CD14-positive monocyte (primary cell): ENCODE results near the gene SH3RF3. TPM values are rescaled to one million over a fixed set of nuclear protein-coding genes. Genes with fewer than 3 reads are reported as not detected.

Source experiments
- DNase-seq, 3 donors: peaks; one replicate each; pipeline ENCODE4 v3.0.0-alpha.2; 2011 to 2022
- H2AFZ ChIP-seq: 2 replicates; pipeline ENCODE4 v1.6.0; 2012; ENCODE audit warnings: mild to moderate bottlenecking, low read depth, low read length, inconsistent platforms; ENCODE audit not compliant: insufficient read depth, poor library complexity, severe bottlenecking
- H3K27ac ChIP-seq, 2 donors: 1 replicate in 1 of 2; 2 replicates in 1 of 2; pipeline ENCODE4 v1.5.1; 2012 to 2013; ENCODE audit warnings: low read length in 2 of 2, control low read depth in 1 of 2, inconsistent platforms in 1 of 2, low read depth in 1 of 2, mild to moderate bottlenecking in 1 of 2
- H3K27me3 ChIP-seq, 2 donors: one replicate each; pipeline versions ENCODE4 v1.6.0 to v1.6.1; 2011 to 2013; ENCODE audit warnings: low read length in 2 of 2; ENCODE audit not compliant: control insufficient read depth in 2 of 2, insufficient read depth in 2 of 2
- H3K36me3 ChIP-seq, 2 donors: replicated peaks in 1 of 2; 1 replicate in 1 of 2; 2 replicates in 1 of 2; pipeline versions ENCODE4 v1.5.1 to v1.6.1; 2012 to 2013; ENCODE audit warnings: low read length in 2 of 2, control low read depth in 1 of 2, inconsistent platforms in 1 of 2, mild to moderate bottlenecking in 1 of 2; ENCODE audit not compliant: insufficient read depth in 2 of 2, control insufficient read depth in 1 of 2
- H3K4me1 ChIP-seq, 2 donors: 1 replicate in 1 of 2; 2 replicates in 1 of 2; pipeline versions ENCODE4 v1.5.1 to v1.6.1; 2012 to 2013; ENCODE audit warnings: low read length in 2 of 2, control low read depth in 1 of 2, inconsistent platforms in 1 of 2, mild to moderate bottlenecking in 1 of 2, moderate library complexity in 1 of 2; ENCODE audit not compliant: insufficient read depth in 2 of 2, control insufficient read depth in 1 of 2
- H3K4me2 ChIP-seq: replicated peaks from 2 replicates; pipeline ENCODE3; 2012; ENCODE audit warnings: low read length, moderate library complexity, mild to moderate bottlenecking; ENCODE audit not compliant: poor library complexity, severe bottlenecking; ENCODE audit errors: extremely low read depth
- H3K4me3 ChIP-seq, 3 experiments: fragments of 200-600 bp in 1 of 3; sonication (generic) in 1 of 3; replicated peaks in 1 of 3; 1 replicate in 2 of 3; 2 replicates in 1 of 3; pipeline ENCODE4 v1.5.1; 2011 to 2013; ENCODE audit warnings: low read length in 3 of 3, mild to moderate bottlenecking in 3 of 3, control low read depth in 2 of 3, low read depth in 2 of 3, inconsistent platforms in 1 of 3, moderate library complexity in 1 of 3
- H3K79me2 ChIP-seq: 2 replicates; pipeline ENCODE4 v1.6.0; 2012; ENCODE audit warnings: mild to moderate bottlenecking, control low read depth, inconsistent platforms, low read length, moderate library complexity; ENCODE audit not compliant: insufficient read depth
- H3K9ac ChIP-seq: 2 replicates; pipeline ENCODE4 v1.6.0; 2017; ENCODE audit warnings: low read length, mild to moderate bottlenecking; ENCODE audit not compliant: insufficient read depth, poor library complexity, severe bottlenecking
- H3K9me3 ChIP-seq, 2 donors: replicated peaks in 1 of 2; 1 replicate in 1 of 2; 2 replicates in 1 of 2; pipeline versions ENCODE4 v1.5.1 to v1.6.1; 2012 to 2013; ENCODE audit warnings: low read length in 2 of 2, control low read depth in 1 of 2; ENCODE audit not compliant: control insufficient read depth in 1 of 2, insufficient read depth in 1 of 2
- H4K20me1 ChIP-seq: 2 replicates; pipeline ENCODE4 v1.6.0; 2012; ENCODE audit warnings: mild to moderate bottlenecking, low read length, control low read depth, moderate library complexity; ENCODE audit not compliant: insufficient read depth
- H3K27ac Mint-ChIP-seq, 7 donors: one replicate each; pipeline ENCODE4 v1.8.0; 2020; ENCODE audit warnings: mild to moderate bottlenecking in 7 of 7, mixed read lengths in 7 of 7, moderate library complexity in 6 of 7, inconsistent platforms in 2 of 7
- H3K27me3 Mint-ChIP-seq, 3 donors: one replicate each; pipeline ENCODE4 v1.8.0; 2021 to 2022; ENCODE audit warnings: low read depth in 3 of 3, mild to moderate bottlenecking in 3 of 3, mixed read lengths in 3 of 3, moderate library complexity in 3 of 3, inconsistent platforms in 1 of 3
- H3K36me3 Mint-ChIP-seq, 2 donors: one replicate each; pipeline ENCODE4 v1.8.0; 2020; ENCODE audit warnings: mixed read lengths in 2 of 2, inconsistent platforms in 1 of 2, mild to moderate bottlenecking in 1 of 2
- H3K4me1 Mint-ChIP-seq: one replicate; pipeline ENCODE4 v1.8.0; 2020; ENCODE audit warnings: mild to moderate bottlenecking, mixed read lengths
- H3K4me3 Mint-ChIP-seq, 2 donors: one replicate each; pipeline ENCODE4 v1.8.0; 2020; ENCODE audit warnings: mild to moderate bottlenecking in 2 of 2, mixed read lengths in 2 of 2, moderate library complexity in 1 of 2
- H3K9me3 Mint-ChIP-seq, 7 donors: one replicate each; pipeline ENCODE4 v1.8.0; 2020 to 2022; ENCODE audit warnings: mixed read lengths in 7 of 7, mild to moderate bottlenecking in 6 of 7, moderate library complexity in 6 of 7, inconsistent platforms in 2 of 7
- WGBS: methylation state at CpG from one replicate; pipeline ENCODE4 v1.1.5; 2013; ENCODE audit warnings: missing lambda C conversion rate; ENCODE audit not compliant: insufficient coverage; 5-methylcytosine and 5-hydroxymethylcytosine counted together
- intact Hi-C, 2 donors: fragments of 100-400 bp; cut with micrococcal nuclease; formaldehyde crosslinking; loops; one replicate each; pipeline versions ENCODE4 v1.15.0 to v1.15.1; 2023
- polyA plus RNA-seq, 3 donors: library from polyadenylated mRNA; depleted of rRNA in 1 of 3; unstranded in 2 of 3; stranded (reverse) in 1 of 3; fragments of 300-500 nt in 2 of 3; fragments of >200 nt in 1 of 3; fragmentation: Illumina TruSeq in 2 of 3; gene quantifications; 1 replicate in 2 of 3; 2 replicates in 1 of 3; pipeline ENCODE4 v1.2.3, GENCODE V29; 2012 to 2021
- TF ChIP-seq, protein P1 (sequence below): fragments of 200-600 bp; IDR thresholded peaks from one replicate; pipeline ENCODE4 v1.8.0; 2022; ENCODE audit warnings: antibody characterized with exemption, mild to moderate bottlenecking

Gene SH3RF3
- polyA plus RNA-seq, 3 donors, result 0.25 to 0.75 (median 0.34) TPM

DNA sequence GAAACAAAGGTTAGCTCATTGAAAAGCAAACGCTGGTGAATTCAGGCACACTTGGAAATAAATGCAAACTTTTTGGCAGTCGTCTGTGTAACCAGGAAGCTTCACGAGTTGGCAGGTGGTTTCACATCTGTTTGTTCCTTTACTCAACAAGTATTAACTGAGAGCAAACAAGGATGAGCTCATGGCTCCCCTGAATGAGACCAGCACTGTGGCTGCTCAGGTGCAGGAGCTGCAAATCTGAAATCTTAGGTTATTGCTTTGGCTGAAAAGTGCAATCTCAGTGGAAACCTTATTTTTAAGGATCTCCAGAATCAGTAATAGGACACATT is 46.3 kb downstream of the SH3RF3 start:
- no peak overlapping the region for H3K27ac ChIP-seq
- no peaks in the 10 kb centered on the region for H3K27me3 ChIP-seq
- 100% methylated on average over 1 of the region's 3 CpGs for WGBS
- intact Hi-C loops, result no loop called here
- no peaks in the 10 kb centered on the region for H3K36me3 ChIP-seq
- peaks cover 16 to 33% (median 28%) of the 10 kb centered on the region in 7 donors for H3K9me3 Mint-ChIP-seq
- H3K4me3 Mint-ChIP-seq, result no peak overlapping the region
- no peak overlapping the region for H3K4me3 ChIP-seq
- H3K27me3 Mint-ChIP-seq, result peaks cover 1 to 16% (median 16%) of the 10 kb centered on the region in 3 donors
- H3K9me3 ChIP-seq, result peaks cover 19 to 20% of the 10 kb centered on the region in 2 donors
- no peaks in the 10 kb centered on the region for H3K36me3 Mint-ChIP-seq
- H3K9ac ChIP-seq, result no peak overlapping the region
- H3K79me2 ChIP-seq, result no peaks in the 10 kb centered on the region
- H3K4me1 Mint-ChIP-seq, result no peaks in the 10 kb centered on the region
- TF ChIP-seq, protein P1, sequence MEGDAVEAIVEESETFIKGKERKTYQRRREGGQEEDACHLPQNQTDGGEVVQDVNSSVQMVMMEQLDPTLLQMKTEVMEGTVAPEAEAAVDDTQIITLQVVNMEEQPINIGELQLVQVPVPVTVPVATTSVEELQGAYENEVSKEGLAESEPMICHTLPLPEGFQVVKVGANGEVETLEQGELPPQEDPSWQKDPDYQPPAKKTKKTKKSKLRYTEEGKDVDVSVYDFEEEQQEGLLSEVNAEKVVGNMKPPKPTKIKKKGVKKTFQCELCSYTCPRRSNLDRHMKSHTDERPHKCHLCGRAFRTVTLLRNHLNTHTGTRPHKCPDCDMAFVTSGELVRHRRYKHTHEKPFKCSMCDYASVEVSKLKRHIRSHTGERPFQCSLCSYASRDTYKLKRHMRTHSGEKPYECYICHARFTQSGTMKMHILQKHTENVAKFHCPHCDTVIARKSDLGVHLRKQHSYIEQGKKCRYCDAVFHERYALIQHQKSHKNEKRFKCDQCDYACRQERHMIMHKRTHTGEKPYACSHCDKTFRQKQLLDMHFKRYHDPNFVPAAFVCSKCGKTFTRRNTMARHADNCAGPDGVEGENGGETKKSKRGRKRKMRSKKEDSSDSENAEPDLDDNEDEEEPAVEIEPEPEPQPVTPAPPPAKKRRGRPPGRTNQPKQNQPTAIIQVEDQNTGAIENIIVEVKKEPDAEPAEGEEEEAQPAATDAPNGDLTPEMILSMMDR, result no peak
- H3K4me2 ChIP-seq, result no peak overlapping the region
- DNase-seq, result no peak
- H3K4me1 ChIP-seq, result no peaks in the 10 kb centered on the region
- H4K20me1 ChIP-seq, result no peaks in the 10 kb centered on the region
- H3K27ac Mint-ChIP-seq, result no peak overlapping the region
- H2AFZ ChIP-seq, result no peak overlapping the region

DNA sequence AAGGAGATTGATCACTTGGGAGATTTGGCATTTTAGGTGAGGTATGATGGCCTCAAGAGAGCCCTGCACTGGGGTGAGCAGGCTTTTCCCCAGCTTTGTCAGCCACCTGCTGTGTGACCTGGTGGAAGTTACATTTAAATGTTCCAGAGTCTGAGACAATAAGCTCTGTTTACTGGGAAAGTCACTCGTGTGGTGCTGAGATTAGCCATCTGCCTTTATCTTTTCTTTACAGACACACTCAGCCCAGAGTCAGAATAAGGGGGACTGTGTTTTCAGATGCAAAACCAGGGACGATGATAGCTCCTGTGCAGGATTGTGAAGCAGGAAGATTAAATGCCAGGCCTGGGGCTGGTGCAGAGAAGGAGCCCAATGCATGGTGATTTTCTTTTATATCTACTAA is 47.9 kb downstream of the SH3RF3 start:
- no peak overlapping the region for H3K4me2 ChIP-seq
- TF ChIP-seq, protein P1, result no peak
- intact Hi-C loops, result no loop called here
- peaks cover 1 to 9% (median 3%) of the 10 kb centered on the region in 3 donors for H3K27me3 Mint-ChIP-seq
- H3K27ac ChIP-seq, result no peak overlapping the region
- H3K9ac ChIP-seq, result no peak overlapping the region
- H3K4me3 ChIP-seq, result no peak overlapping the region
- no peaks in the 10 kb centered on the region for H4K20me1 ChIP-seq
- no peaks in the 10 kb centered on the region for H3K36me3 Mint-ChIP-seq
- H3K4me1 ChIP-seq, result no peaks in the 10 kb centered on the region
- peaks cover 20 to 26% of the 10 kb centered on the region in 2 donors for H3K9me3 ChIP-seq
- no peaks in the 10 kb centered on the region for H3K36me3 ChIP-seq
- WGBS, result no CpG with 5 or more reads among the region's 2 CpGs
- DNase-seq, result no peak
- no peak overlapping the region for H3K27ac Mint-ChIP-seq
- peaks cover 22 to 39% (median 32%) of the 10 kb centered on the region in 7 donors for H3K9me3 Mint-ChIP-seq
- H2AFZ ChIP-seq, result no peak overlapping the region
- H3K4me1 Mint-ChIP-seq, result no peaks in the 10 kb centered on the region
- no peaks in the 10 kb centered on the region for H3K27me3 ChIP-seq
- no peaks in the 10 kb centered on the region for H3K79me2 ChIP-seq
- no peak overlapping the region for H3K4me3 Mint-ChIP-seq
